Neuron (in vitro differentiated cells): ENCODE measurements around the gene ADRA1B.

Source experiments
- H2AFZ ChIP-seq: one replicate; pipeline ENCODE4 v1.6.1; 2013; ENCODE audit warnings: low read depth, mild to moderate bottlenecking, inconsistent platforms, low read length, moderate library complexity
- H3K27me3 ChIP-seq: one replicate; pipeline ENCODE4 v1.6.1; 2013; ENCODE audit warnings: low read length; ENCODE audit not compliant: insufficient read depth
- H3K36me3 ChIP-seq: one replicate; pipeline ENCODE4 v1.6.1; 2013; ENCODE audit warnings: low read length; ENCODE audit not compliant: insufficient read depth
- H3K4me1 ChIP-seq: one replicate; pipeline ENCODE4 v1.6.1; 2013; ENCODE audit warnings: low read length; ENCODE audit not compliant: insufficient read depth
- H3K4me3 ChIP-seq: 2 replicates; pipeline ENCODE4 v1.5.1; 2013; ENCODE audit warnings: mild to moderate bottlenecking, low read length, moderate library complexity
- H3K9me3 ChIP-seq: one replicate; pipeline ENCODE4 v1.6.1; 2013; ENCODE audit warnings: low read length

ADRA1B gene

GRCh38 chr5:159890141-159890540 lies 26.1 kb upstream of the ADRA1B start:
- no peaks in the 10 kb centered on the region for H3K27me3 ChIP-seq
- H3K4me1 ChIP-seq = no peaks in the 10 kb centered on the region
- H3K4me3 ChIP-seq = no peak overlapping the region

DNA sequence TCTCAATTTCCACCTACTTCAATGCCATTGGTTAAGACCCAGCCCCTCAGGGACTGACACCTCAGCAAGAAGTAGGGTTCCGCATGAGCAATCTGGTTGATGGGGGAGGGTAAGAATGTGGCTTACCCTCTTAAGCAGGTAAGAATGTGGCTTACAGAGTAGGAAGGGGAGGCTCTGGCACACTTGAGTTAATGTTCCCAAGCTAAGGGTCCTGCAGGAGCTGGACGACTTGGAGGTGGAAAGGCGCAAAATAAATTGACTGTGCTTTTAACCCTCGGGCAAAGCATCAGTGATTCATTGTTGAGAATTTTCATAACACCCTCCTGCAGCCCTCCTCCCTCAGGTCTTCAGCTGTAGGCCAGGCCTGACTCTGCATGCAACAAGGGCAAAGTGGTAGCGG lies 24.9 kb upstream of the ADRA1B start:
- H3K4me1 ChIP-seq = no peaks in the 10 kb centered on the region
- no peak overlapping the region for H3K4me3 ChIP-seq
- no peaks in the 10 kb centered on the region for H3K27me3 ChIP-seq
- H2AFZ ChIP-seq = no peak overlapping the region
- no peaks in the 10 kb centered on the region for H3K9me3 ChIP-seq
- H3K36me3 ChIP-seq = no peaks in the 10 kb centered on the region

More at GRCh38 chr5:159890141-159890540, 26.1 kb upstream of the ADRA1B start:
- no peaks in the 10 kb centered on the region for H3K36me3 ChIP-seq
- H2AFZ ChIP-seq = no peak overlapping the region
- H3K9me3 ChIP-seq = no peaks in the 10 kb centered on the region

GRCh38 chr5:159893040-159893695 lies 23.1 kb upstream of the ADRA1B start:
- H3K4me1 ChIP-seq = no peaks in the 10 kb centered on the region
- no peak overlapping the region for H2AFZ ChIP-seq
- H3K4me3 ChIP-seq = no peak overlapping the region
- H3K9me3 ChIP-seq = no peaks in the 10 kb centered on the region
- H3K36me3 ChIP-seq = no peaks in the 10 kb centered on the region
- no peaks in the 10 kb centered on the region for H3K27me3 ChIP-seq

GRCh38 chr5:159894149-159894720 lies 22.0 kb upstream of the ADRA1B start:
- H3K9me3 ChIP-seq = no peaks in the 10 kb centered on the region
- H3K4me3 ChIP-seq = no peak overlapping the region
- H3K27me3 ChIP-seq = no peaks in the 10 kb centered on the region
- H3K4me1 ChIP-seq = no peaks in the 10 kb centered on the region
- H2AFZ ChIP-seq = no peak overlapping the region
- no peaks in the 10 kb centered on the region for H3K36me3 ChIP-seq

GRCh38 chr5:159897786-159898393 lies 18.4 kb upstream of the ADRA1B start:
- no peaks in the 10 kb centered on the region for H3K27me3 ChIP-seq
- H3K4me1 ChIP-seq = no peaks in the 10 kb centered on the region
- no peaks in the 10 kb centered on the region for H3K9me3 ChIP-seq
- H2AFZ ChIP-seq = no peak overlapping the region
- H3K36me3 ChIP-seq = no peaks in the 10 kb centered on the region
- no peak overlapping the region for H3K4me3 ChIP-seq

GRCh38 chr5:159899067-159900049 lies 16.9 kb upstream of the ADRA1B start:
- Histone ChIP-seq H2AFZ (no peak overlapping the region), H3K36me3 (no peaks in the 10 kb centered on the region), H3K4me1 (no peaks in the 10 kb centered on the region), H3K27me3 (no peaks in the 10 kb centered on the region), H3K4me3 (no peak overlapping the region), H3K9me3 (no peaks in the 10 kb centered on the region)

DNA sequence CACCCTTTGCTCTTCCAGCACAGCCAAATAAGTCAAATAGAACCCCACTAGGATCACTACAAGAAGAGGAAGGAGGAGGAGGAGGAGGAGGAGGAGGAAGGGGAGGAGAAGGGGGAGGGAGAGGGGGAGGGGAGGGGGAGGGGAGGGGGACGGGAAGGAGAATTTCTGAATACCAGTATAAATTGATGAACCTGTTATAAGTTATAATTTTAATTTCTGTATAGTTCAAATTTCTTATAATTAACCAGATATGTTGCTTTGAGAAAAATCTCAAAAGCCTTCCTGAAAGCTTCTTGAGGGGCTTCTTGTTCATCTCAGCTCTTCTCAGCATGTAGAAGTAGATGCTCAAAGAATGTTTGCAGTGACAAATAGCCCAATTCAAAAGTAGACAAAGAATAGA lies 15.0 kb upstream of the ADRA1B start:
- no peaks in the 10 kb centered on the region for H3K9me3 ChIP-seq
- H2AFZ ChIP-seq = no peak overlapping the region
- no peaks in the 10 kb centered on the region for H3K27me3 ChIP-seq
- H3K36me3 ChIP-seq = no peaks in the 10 kb centered on the region
- H3K4me3 ChIP-seq = no peak overlapping the region
- H3K4me1 ChIP-seq = no peaks in the 10 kb centered on the region

- no peaks in the 10 kb centered on the region for H3K36me3 ChIP-seq
- no peak overlapping the region for H3K4me3 ChIP-seq
- H3K27me3 ChIP-seq = no peaks in the 10 kb centered on the region
- H3K9me3 ChIP-seq = no peaks in the 10 kb centered on the region
- no peaks in the 10 kb centered on the region for H3K4me1 ChIP-seq
- no peak overlapping the region for H2AFZ ChIP-seq
Measured at GRCh38 chr5:159901772-159902171, 14.5 kb upstream of the ADRA1B start.

- Histone ChIP-seq H3K4me3 (no peak overlapping the region), H3K9me3 (no peaks in the 10 kb centered on the region), H3K27me3 (no peaks in the 10 kb centered on the region), H3K4me1 (no peaks in the 10 kb centered on the region), H2AFZ (no peak overlapping the region), H3K36me3 (no peaks in the 10 kb centered on the region)
Measured at GRCh38 chr5:159902444-159903121, 13.7 kb upstream of the ADRA1B start.

DNA sequence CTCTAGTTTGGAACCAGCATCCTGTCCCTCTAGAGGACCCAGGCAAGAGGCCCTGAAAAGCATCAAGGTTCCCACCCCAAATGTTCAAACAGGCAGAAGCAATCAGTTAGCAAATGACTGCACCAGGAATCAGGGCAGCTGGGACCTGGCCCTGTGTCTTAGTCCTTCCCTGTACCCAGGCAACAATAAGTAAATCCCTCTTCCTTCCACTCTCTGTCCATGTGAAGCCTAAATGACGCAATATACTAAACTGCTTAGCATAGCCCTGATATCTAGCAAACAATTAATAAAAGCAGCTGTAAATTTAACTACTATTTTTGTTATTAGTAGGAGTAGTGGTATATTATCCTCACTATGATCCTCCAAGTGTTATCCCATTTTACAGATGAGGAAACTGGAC lies 13.2 kb upstream of the ADRA1B start:
- H3K36me3 ChIP-seq = no peaks in the 10 kb centered on the region
- no peaks in the 10 kb centered on the region for H3K27me3 ChIP-seq
- H3K9me3 ChIP-seq = no peaks in the 10 kb centered on the region
- H3K4me3 ChIP-seq = no peak overlapping the region
- no peak overlapping the region for H2AFZ ChIP-seq
- no peaks in the 10 kb centered on the region for H3K4me1 ChIP-seq

DNA sequence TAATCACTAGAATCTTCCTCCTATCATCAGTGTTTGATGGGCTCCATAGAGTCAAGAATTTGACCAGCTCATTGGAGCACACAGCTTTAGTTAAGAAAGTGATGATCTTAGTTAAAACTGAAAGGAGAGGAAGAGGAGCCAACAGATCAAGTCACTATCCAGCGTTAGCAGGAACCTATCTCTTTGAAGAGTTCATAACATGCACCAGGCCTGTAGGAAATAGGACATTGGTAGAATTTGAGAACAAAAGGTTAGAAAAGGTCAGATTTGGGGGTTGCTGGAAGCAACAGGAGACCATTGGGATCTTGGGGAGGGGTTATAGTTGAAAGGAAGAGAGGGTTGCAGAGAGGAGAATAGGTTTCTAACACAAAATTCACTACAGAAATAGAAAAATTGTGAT lies 11.4 kb upstream of the ADRA1B start:
- H3K36me3 ChIP-seq = no peaks in the 10 kb centered on the region
- H3K9me3 ChIP-seq = no peaks in the 10 kb centered on the region
- H2AFZ ChIP-seq = no peak overlapping the region
- H3K4me1 ChIP-seq = no peaks in the 10 kb centered on the region
- H3K27me3 ChIP-seq = no peaks in the 10 kb centered on the region
- H3K4me3 ChIP-seq = no peak overlapping the region

DNA sequence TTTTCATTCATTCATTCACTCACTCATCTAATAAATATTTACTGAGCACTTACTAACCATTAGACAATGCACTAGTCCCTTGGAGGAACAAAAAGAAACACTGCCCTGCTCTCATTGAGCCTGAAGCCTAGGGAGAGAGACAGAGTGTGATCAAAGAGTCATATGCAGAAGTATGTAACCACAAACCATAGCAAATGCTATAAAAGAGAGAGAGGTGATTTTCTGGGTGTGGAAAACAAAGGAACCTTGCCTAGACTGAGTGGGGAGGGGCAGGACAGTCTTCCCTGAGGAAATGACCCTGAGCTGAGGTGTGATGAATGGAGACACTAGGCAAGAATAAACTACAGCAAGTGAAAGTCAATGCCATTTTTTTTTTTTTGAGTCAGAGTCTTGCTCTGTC lies 10.8 kb upstream of the ADRA1B start:
- Histone ChIP-seq H3K9me3 (no peaks in the 10 kb centered on the region), H3K4me1 (no peaks in the 10 kb centered on the region), H3K36me3 (no peaks in the 10 kb centered on the region), H3K4me3 (no peak overlapping the region), H2AFZ (no peak overlapping the region), H3K27me3 (no peaks in the 10 kb centered on the region)
